ENCODE results near the gene CARD9. TPM values are rescaled to one million over a fixed set of nuclear protein-coding genes. Genes with fewer than 3 reads are reported as not detected.
A peak's percentile ranks its signal among the peaks of the same experiment; 100 is the strongest.

Gene CARD9
- total and polyA plus RNA-seq, 2 of the 4 experiments (the other 2 are of a cell fraction) = 0.36 to 1.9 TPM

GRCh38 chr9:136376457-136376856 is 3.0 kb upstream of the CARD9 start:
- ChIA-PET CTCF (no interaction called here), POLR2A (ENCODE audit: unreplicated experiment) (no interaction called here)
- H4K91ac ChIP-seq (ENCODE audit: insufficient read depth, low read depth, low read length) = no peak overlapping the region
- no peak overlapping the region for H2BK5ac ChIP-seq (ENCODE audit: low read depth, low read length, poor library complexity, severe bottlenecking)
- H3K4me2 ChIP-seq (ENCODE audit: low read depth, low read length) = no peak overlapping the region
- intact Hi-C loops (cut with micrococcal nuclease) = no loop called here
- H3K14ac ChIP-seq (replicated peaks; ENCODE audit: low read depth, low read length) = no peak overlapping the region
- peaks cover 15% of the 10 kb centered on the region for H3K4me1 ChIP-seq (ENCODE audit: control insufficient read depth, insufficient read depth, low read length)
- H2BK120ac ChIP-seq (ENCODE audit: low read depth, low read length) = no peak overlapping the region
- H3K79me1 ChIP-seq (ENCODE audit: low read depth in 1 of 2, low read length in 2 of 2) = no peaks in the 10 kb centered on the region; a peak in 1 of 4 replicates
- H3K23ac ChIP-seq (ENCODE audit: low read depth, low read length) = no peak overlapping the region
- H3K27ac ChIP-seq (ENCODE audit: insufficient read depth, low read length) = no peak overlapping the region
- in situ Hi-C loops (cut with MboI; ENCODE audit: low sequenced_read_pairs) = no loop called here
- peaks cover 25% of the 10 kb centered on the region for H3K36me3 ChIP-seq (ENCODE audit: control insufficient read depth, insufficient read depth, low read length)
- no TSS peak for BruUV-seq (replicated peaks)
- H3K9ac ChIP-seq (ENCODE audit: low read depth, low read length) = no peak overlapping the region
- no peak overlapping the region for H4K5ac ChIP-seq (ENCODE audit: low read depth, low read length)
- H4K20me1 ChIP-seq (ENCODE audit: insufficient read depth, low read length) = no peaks in the 10 kb centered on the region
- no CpG with 5 or more reads among the region's 8 CpGs for WGBS, 2 experiments (ENCODE audit: extremely low coverage in 2 of 2, insufficient read length in 1 of 2)
- no peak overlapping the region for H3K4ac ChIP-seq (ENCODE audit: low read depth, low read length)
- H2BK15ac ChIP-seq (ENCODE audit: low read depth, low read length) = no peak overlapping the region
- H2AK9ac ChIP-seq (replicated peaks; ENCODE audit: low read depth, low read length, poor library complexity) = peak overlapping the region; percentile 5
- no peak overlapping the region for H3K18ac ChIP-seq (ENCODE audit: low read depth, low read length)
- H3K27me3 ChIP-seq (ENCODE audit: control insufficient read depth, insufficient read depth, low read length) = no peaks in the 10 kb centered on the region
- no peaks in the 10 kb centered on the region for H3K9me3 ChIP-seq (ENCODE audit: control insufficient read depth, insufficient read depth, low read length)
- TF ChIP-seq RAD21 (IDR thresholded peaks at IDR 0.05; ENCODE audit: low read length) (no peak), CEBPB (IDR thresholded peaks at IDR 0.05; ENCODE audit: low read depth, low read length) (no peak), NFE2L2 (IDR thresholded peaks at IDR 0.05; ENCODE audit: low read depth, low read length) (no peak), RFX5 (IDR thresholded peaks at IDR 0.05; ENCODE audit: low read depth, low read length) (no peak), RCOR1 (IDR thresholded peaks at IDR 0.05; ENCODE audit: insufficient replicate concordance, low read length) (no peak), POLR2A (IDR thresholded peaks at IDR 0.05; ENCODE audit: low read depth, low read length) (no peak), MXI1 (IDR thresholded peaks at IDR 0.05; ENCODE audit: borderline replicate concordance, low read depth, low read length) (no peak), SMC3 (IDR thresholded peaks at IDR 0.05; ENCODE audit: low read depth, low read length) (no peak), ELK1 (IDR thresholded peaks at IDR 0.05; ENCODE audit: borderline replicate concordance, low read depth, low read length) (no peak), BHLHE40 (IDR thresholded peaks at IDR 0.05; ENCODE audit: low read depth, low read length) (no peak), CHD1 (IDR thresholded peaks at IDR 0.05; ENCODE audit: low read depth, low read length) (no peak), USF2 (IDR thresholded peaks at IDR 0.05; ENCODE audit: low read depth, low read length) (no peak), MAZ (IDR thresholded peaks at IDR 0.05; ENCODE audit: borderline replicate concordance, low read depth, low read length) (no peak), MAFK (IDR thresholded peaks at IDR 0.05; ENCODE audit: low read depth, low read length) (no peak), FOS (IDR thresholded peaks at IDR 0.05; ENCODE audit: low read depth, low read length) (no peak)
- TF ChIP-seq, protein P1, sequence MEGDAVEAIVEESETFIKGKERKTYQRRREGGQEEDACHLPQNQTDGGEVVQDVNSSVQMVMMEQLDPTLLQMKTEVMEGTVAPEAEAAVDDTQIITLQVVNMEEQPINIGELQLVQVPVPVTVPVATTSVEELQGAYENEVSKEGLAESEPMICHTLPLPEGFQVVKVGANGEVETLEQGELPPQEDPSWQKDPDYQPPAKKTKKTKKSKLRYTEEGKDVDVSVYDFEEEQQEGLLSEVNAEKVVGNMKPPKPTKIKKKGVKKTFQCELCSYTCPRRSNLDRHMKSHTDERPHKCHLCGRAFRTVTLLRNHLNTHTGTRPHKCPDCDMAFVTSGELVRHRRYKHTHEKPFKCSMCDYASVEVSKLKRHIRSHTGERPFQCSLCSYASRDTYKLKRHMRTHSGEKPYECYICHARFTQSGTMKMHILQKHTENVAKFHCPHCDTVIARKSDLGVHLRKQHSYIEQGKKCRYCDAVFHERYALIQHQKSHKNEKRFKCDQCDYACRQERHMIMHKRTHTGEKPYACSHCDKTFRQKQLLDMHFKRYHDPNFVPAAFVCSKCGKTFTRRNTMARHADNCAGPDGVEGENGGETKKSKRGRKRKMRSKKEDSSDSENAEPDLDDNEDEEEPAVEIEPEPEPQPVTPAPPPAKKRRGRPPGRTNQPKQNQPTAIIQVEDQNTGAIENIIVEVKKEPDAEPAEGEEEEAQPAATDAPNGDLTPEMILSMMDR (conservative IDR thresholded peaks at IDR 0.05; ENCODE audit: low read depth, low read length) = no peak
- H3K56ac ChIP-seq (ENCODE audit: extremely low read depth, insufficient read depth, low read length) = no peak overlapping the region
- peaks cover 9% of the 10 kb centered on the region for H3K9me1 ChIP-seq (ENCODE audit: insufficient read depth, low read length)
- no peak overlapping the region for H2AK5ac ChIP-seq (ENCODE audit: low read depth, low read length)
- H3K4me3 ChIP-seq (ENCODE audit: insufficient read depth, low read depth, low read length) = no peak overlapping the region
- dilution Hi-C loops (cut with HindIII; ENCODE audit: low sequenced_read_pairs, unreplicated experiment) = no loop called here
- ATAC-seq (ENCODE audit: low read depth) (no peak), DNase-seq (no peak)
- no peak overlapping the region for H2BK20ac ChIP-seq (ENCODE audit: low read depth, low read length)
- H2AFZ ChIP-seq (replicated peaks; ENCODE audit: low read length, poor library complexity) = peak overlapping the region; percentile 32
- H4K8ac ChIP-seq (ENCODE audit: low read depth in 2 of 2, low read length in 2 of 2) = no peak overlapping the region

Measured in IMR-90 (cell line).